GF-D8 (cell line): Measurements from ENCODE around the gene DDA1.

Experiments
- DNase-seq: peaks from one replicate; lab custom pipeline; 2025; lab: John Stamatoyannopoulos, UW

Gene DDA1

GRCh38 chr19:17330262-17331044, 21.1 kb downstream of the DDA1 start:
- no peak for DNase-seq

- DNase-seq: no peak
Observed at GRCh38 chr19:17331045-17331558, 21.7 kb downstream of the DDA1 start.

- DNase-seq: no peak
Observed at GRCh38 chr19:17332360-17332676, 23.0 kb downstream of the DDA1 start.

GRCh38 chr19:17332677-17333581, 23.6 kb downstream of the DDA1 start:
- peak; percentile 18 for DNase-seq

- peak; percentile 24 for DNase-seq
Observed at GRCh38 chr19:17333611-17334413, 24.4 kb downstream of the DDA1 start.

GRCh38 chr19:17334414-17335409, 25.3 kb downstream of the DDA1 start, which contains the start of gene ANO8:
Gene ANO8 (minus strand): TSS chr19:17334855. CDS start chr19:17334670, 185 bp downstream.
- peak; percentile 86 for DNase-seq

- no peak for DNase-seq
Observed at GRCh38 chr19:17335575-17335974, 26.2 kb downstream of the DDA1 start.

- DNase-seq: peak; percentile 97
Observed at GRCh38 chr19:17336872-17337674, 27.7 kb downstream of the DDA1 start, which contains the start of gene GTPBP3. Gene GTPBP3 (plus strand): TSS chr19:17337553. CDS start chr19:17337612, 59 bp downstream.

- DNase-seq: no peak
Observed at GRCh38 chr19:17337675-17338432, 28.5 kb downstream of the DDA1 start.

GRCh38 chr19:17338433-17339078, 29.2 kb downstream of the DDA1 start:
- DNase-seq: no peak

GRCh38 chr19:17339088-17339741, 29.9 kb downstream of the DDA1 start:
- no peak for DNase-seq

- DNase-seq: no peak
Observed at GRCh38 chr19:17340302-17340870, 31.0 kb downstream of the DDA1 start.

- no peak for DNase-seq
Observed at GRCh38 chr19:17340871-17341357, 31.6 kb downstream of the DDA1 start.

- DNase-seq: no peak
Observed at GRCh38 chr19:17341386-17341785, 32.0 kb downstream of the DDA1 start.

- DNase-seq: no peak
Observed at GRCh38 chr19:17341845-17342244, 32.5 kb downstream of the DDA1 start.

- peak; percentile 2 for DNase-seq
Observed at GRCh38 chr19:17346109-17346671, 36.8 kb downstream of the DDA1 start.

- DNase-seq: no peak
Observed at GRCh38 chr19:17347361-17347760, 38.0 kb downstream of the DDA1 start.
